ENCODE measurements around the gene DOC2A. TPM values are rescaled to one million over a fixed set of nuclear protein-coding genes. Genes with fewer than 3 reads are reported as not detected.

DOC2A gene
- total RNA-seq, 1 donor from 2014 or later = 0.38 TPM

GRCh38 chr16:29992344-29992967 is 18.4 kb downstream of the DOC2A start:
- intact Hi-C loops (cut with DNase I) = no loop called here
- no peak for DNase-seq (ENCODE audit: low spot score)

- DNase-seq (ENCODE audit: low spot score) = no peak
- intact Hi-C loops (cut with DNase I) = no loop called here
Observed at GRCh38 chr16:29991571-29991904, 19.3 kb downstream of the DOC2A start.

GRCh38 chr16:29990883-29991570 is 19.8 kb downstream of the DOC2A start:
- intact Hi-C loops (cut with DNase I) = no loop called here
- DNase-seq (ENCODE audit: low spot score) = no peak

GRCh38 chr16:29990034-29990433 is 20.8 kb downstream of the DOC2A start:
- DNase-seq (ENCODE audit: low spot score) = no peak

GRCh38 chr16:29989111-29989858 is 21.5 kb downstream of the DOC2A start:
- no peak for DNase-seq (ENCODE audit: low spot score)
- intact Hi-C loops (cut with DNase I) = no loop called here

More at GRCh38 chr16:29990034-29990433, 20.8 kb downstream of the DOC2A start:
- intact Hi-C loops (cut with DNase I) = no loop called here

GRCh38 chr16:29988346-29989075 is 22.3 kb downstream of the DOC2A start:
- DNase-seq (ENCODE audit: low spot score) = no peak
- intact Hi-C loops (cut with DNase I) = no loop called here

- no peak for DNase-seq (ENCODE audit: low spot score)
- intact Hi-C loops (cut with DNase I) = no loop called here
Observed at GRCh38 chr16:29987371-29988085, 23.3 kb downstream of the DOC2A start.

GRCh38 chr16:29986931-29987330 is 23.9 kb downstream of the DOC2A start:
- intact Hi-C loops (cut with DNase I) = no loop called here
- no peak for DNase-seq (ENCODE audit: low spot score)

- DNase-seq (ENCODE audit: low spot score) = no peak
- intact Hi-C loops (cut with DNase I) = no loop called here
Observed at GRCh38 chr16:29986231-29986630, 24.6 kb downstream of the DOC2A start.

- DNase-seq (ENCODE audit: low spot score) = no peak
- intact Hi-C loops (cut with DNase I) = no loop called here
Observed at GRCh38 chr16:29985271-29985811, 25.5 kb downstream of the DOC2A start.

GRCh38 chr16:29984764-29985147 is 26.1 kb downstream of the DOC2A start:
- intact Hi-C loops (cut with DNase I) = no loop called here
- no peak for DNase-seq (ENCODE audit: low spot score)

- no peak for DNase-seq (ENCODE audit: low spot score)
- intact Hi-C loops (cut with DNase I) = no loop called here
Observed at GRCh38 chr16:29984137-29984763, 26.6 kb downstream of the DOC2A start.

GRCh38 chr16:29983420-29984136 is 27.2 kb downstream of the DOC2A start:
- intact Hi-C loops (cut with DNase I) = no loop called here
- no peak for DNase-seq (ENCODE audit: low spot score)

GRCh38 chr16:29982560-29983419 is 28.0 kb downstream of the DOC2A start:
- intact Hi-C loops (cut with DNase I) = no loop called here
- no peak for DNase-seq (ENCODE audit: low spot score)

- intact Hi-C loops (cut with DNase I) = no loop called here
- peak; percentile 4 for DNase-seq (ENCODE audit: low spot score)
Observed at GRCh38 chr16:29978564-29979270, 32.1 kb downstream of the DOC2A start.

- peak; percentile 22 for DNase-seq (ENCODE audit: low spot score)
- intact Hi-C loops (cut with DNase I) = no loop called here
Observed at GRCh38 chr16:29978081-29978480, 32.7 kb downstream of the DOC2A start.
